Amniotic stem cell (primary cell): Measurements from ENCODE around the gene DDN.

Experiments
- DNase-seq: peaks from one replicate; lab custom pipeline; 2025; lab: John Stamatoyannopoulos, UW

DDN gene

DNA sequence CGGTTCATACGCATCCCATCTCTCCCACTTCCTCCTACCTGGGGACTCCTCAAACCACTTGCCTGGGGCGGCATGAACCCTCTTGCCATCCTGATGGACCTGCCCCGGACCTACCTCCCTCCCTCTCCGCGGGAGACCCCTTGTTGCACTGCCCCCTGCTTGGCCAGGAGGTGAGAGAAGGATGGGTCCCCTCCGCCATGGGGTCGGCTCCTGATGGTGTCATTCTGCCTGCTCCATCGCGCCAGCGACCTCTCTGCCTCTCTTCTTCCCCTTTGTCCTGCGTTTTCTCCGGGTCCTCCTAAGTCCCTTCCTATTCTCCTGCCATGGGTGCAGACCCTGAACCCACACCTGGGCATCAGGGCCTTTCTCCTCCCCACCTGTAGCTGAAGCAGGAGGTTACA, 17.4 kb downstream of the DDN start:
- no peak for DNase-seq

DNA sequence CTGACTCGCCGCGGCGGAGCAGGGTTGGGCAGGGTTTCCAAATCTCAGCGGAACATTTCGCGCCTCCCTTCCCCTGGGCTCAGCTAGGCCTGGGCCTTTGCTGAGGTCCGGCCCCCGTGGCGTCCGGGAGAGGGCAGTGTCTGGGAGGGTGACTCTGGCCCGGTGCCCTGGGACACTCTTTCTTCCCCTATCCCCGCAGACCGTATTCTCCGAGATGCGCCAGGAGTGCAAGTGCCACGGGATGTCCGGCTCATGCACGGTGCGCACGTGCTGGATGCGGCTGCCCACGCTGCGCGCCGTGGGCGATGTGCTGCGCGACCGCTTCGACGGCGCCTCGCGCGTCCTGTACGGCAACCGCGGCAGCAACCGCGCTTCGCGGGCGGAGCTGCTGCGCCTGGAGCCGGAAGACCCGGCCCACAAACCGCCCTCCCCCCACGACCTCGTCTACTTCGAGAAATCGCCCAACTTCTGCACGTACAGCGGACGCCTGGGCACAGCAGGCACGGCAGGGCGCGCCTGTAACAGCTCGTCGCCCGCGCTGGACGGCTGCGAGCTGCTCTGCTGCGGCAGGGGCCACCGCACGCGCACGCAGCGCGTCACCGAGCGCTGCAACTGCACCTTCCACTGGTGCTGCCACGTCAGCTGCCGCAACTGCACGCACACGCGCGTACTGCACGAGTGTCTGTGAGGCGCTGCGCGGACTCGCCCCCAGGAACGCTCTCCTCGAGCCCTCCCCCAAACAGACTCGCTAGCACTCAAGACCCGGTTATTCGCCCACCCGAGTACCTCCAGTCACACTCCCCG, 18.0 kb downstream of the DDN start:
- no peak for DNase-seq

DNA sequence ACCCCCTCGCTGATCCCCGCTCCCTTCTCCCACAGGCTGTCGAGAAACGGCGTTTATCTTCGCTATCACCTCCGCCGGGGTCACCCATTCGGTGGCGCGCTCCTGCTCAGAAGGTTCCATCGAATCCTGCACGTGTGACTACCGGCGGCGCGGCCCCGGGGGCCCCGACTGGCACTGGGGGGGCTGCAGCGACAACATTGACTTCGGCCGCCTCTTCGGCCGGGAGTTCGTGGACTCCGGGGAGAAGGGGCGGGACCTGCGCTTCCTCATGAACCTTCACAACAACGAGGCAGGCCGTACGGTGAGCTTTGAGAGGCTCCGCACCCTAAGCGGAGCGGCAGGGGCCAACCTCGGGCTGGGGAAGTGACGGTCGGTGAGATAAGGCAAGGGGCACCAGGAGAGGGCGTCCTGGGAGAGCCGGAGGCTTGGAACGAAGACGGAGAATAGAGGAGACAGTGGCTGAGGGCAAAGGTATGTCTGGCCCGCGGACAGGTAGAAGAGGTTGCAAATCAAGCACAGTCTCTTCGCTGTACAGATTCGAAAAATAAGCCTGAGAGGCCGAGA, 18.7 kb downstream of the DDN start:
- DNase-seq = no peak

DNA sequence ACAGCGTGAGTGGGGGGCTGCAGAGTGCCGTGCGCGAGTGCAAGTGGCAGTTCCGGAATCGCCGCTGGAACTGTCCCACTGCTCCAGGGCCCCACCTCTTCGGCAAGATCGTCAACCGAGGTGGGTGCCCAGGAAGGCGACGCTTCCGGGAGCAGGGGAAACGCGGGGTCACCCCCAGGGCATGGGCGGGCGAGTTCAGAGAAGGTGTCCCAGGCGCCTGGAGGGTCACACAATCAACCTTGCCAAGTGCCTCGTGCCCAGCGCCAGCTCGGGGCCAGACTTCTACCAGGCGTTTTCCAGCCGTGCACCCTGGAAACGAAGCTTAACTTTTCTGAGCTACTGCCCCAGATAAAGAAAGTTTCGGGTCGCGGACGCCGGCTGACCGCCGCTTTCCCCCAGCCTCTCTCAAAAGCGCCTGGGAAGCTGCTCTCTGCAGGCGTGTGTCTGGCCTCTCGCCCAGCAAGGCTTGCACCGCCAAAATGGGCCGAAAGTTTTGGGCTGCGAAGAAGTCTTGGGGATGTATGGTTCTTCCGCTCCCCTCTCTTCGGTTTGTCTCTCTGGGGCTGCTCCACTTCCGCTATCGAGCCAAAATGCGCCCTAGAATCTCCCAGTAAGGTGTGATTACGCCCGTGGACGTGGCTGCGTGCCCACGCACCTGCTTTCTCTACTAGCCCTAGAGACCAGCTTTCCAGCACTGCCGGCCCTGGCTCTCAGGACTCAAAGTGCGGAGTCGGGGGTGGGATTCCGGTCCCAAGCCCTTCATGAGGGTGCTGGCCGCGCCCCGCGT, 19.4 kb downstream of the DDN start:
- DNase-seq = no peak

DNA sequence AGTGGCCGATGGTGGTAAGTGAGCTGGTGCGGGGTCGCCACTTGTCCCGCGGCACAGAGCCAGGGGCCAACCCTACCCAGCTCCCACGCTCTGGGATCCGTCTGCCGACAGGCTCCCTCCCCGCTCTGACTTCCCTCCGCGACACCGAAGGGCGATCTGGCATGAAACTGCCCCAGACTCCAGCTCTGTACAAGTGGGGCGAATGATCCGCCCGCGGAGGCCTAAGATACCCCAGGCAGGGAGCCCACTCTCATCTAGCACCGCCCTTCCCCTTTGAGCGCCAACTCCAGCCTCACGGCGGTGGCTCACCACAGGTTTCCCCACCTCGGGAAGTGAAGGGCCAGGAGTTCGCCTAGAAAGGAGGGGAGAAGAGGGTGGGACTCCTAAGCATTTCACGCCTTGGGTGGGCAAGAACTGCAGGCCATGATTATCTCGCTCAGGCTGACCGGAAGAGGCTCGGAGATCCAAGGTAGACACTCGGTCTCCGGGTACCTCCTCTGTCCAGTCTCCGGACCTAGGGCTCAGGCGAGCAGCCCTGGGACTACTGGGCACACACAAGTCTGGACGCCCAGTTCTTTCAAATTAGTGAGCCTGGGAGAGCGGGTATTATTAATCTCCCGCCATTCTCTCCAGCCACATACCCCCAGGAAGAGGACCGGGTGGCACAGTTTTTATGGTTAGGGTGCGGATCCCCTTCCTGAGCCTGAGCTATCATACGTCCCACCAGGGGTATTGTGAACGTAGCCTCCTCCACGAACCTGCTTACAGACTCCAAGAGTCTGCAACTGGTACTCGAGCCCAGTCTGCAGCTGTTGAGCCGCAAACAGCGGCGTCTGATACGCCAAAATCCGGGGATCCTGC, 20.2 kb downstream of the DDN start:
- DNase-seq = no peak

DNA sequence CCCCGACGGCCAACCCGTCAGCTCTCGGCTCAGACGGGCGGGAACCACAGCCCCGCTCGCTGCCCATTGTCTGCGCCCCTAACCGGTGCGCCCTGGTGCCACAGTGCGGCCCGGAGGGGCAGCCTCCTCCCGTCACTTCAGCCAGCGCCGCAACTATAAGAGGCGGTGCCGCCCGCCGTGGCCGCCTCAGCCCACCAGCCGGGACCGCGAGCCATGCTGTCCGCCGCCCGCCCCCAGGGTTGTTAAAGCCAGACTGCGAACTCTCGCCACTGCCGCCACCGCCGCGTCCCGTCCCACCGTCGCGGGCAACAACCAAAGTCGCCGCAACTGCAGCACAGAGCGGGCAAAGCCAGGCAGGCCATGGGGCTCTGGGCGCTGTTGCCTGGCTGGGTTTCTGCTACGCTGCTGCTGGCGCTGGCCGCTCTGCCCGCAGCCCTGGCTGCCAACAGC, 20.9 kb downstream of the DDN start, which contains the start of gene WNT1:
WNT1 (plus strand) TSS at position 32 of the 450 bp plus-strand sequence; CDS start at position 361, 329 bp downstream.
- no peak for DNase-seq

DNA sequence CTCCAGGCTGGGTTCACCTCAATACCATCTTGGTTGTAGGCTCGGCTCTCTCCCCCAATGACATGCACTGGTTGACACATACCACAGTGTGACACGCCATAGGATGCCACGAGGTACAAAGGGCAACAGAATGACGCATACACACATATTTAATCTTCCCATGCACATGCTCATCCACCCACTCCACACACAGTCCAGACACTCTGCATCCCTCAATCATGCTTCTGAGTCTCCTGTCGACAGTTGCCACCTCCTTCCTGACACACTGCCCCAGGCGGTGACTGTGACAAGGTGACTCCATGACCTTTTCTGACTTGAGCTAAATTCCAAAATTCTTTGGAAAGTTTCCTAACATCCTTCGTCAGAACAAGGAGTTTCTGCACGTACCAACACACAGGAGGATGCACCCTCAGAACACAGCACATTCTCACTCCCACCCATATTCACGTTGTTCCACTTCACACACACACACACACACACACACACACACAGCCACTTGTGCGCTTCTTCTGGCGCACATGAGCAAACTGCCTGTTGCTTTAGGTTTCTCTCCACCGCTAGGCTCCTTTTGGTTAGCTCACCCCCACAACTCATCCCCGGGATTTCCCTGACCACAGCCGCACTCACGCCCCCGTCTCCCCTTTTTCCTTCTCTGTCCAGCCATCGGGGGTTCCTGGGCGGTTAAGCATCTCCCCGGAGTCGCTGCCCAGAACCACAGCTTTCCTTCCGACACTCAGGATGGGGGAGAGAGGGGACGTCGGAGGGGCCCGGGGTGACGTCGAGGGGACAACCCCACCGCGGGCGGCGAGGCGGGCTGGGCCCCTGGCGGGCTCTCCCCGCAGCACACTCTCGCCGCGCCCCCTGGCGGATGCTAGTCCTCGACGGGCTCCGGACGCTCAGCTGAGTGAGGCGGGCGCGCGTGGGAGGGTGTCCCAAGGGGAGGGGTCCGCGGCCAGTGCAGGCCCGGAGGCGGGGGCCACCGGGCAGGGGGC, 21.6 kb downstream of the DDN start:
- DNase-seq = no peak

DNA sequence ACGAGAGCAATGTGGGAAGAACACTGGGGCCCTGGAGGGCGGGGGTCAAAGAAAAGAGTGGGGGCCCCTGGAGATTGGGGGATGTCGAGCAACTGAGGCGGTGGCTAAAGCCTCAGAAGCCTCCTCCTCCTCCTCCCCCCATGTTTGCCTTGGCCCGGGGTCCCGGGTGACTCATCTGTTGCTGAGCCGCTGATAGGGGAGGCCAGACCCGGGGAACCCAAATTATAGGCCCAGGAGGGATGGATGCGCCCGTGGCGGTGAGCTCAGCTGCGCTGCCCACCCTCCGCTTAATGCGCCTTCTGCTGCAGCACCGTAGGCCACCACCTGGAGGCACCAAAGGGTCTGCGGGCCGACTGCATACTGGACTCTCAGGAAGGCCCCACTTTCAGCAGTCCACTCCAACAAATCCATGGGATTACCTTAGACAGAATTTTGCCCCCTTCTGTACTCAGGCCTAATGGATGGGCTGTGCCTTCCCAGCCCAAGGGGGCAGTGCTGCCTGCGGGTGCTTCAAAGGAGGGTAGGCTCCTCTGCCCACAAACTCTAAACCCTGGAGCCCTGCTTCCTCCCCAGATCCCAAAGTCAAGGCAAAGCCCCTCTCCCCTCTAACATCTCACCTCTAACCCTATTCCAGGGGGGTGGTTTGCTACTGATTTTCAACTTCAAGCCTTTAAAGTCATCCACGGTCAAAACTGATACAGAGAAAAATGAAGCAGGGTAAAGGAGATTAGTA, 25.1 kb downstream of the DDN start:
- no peak for DNase-seq

DNA sequence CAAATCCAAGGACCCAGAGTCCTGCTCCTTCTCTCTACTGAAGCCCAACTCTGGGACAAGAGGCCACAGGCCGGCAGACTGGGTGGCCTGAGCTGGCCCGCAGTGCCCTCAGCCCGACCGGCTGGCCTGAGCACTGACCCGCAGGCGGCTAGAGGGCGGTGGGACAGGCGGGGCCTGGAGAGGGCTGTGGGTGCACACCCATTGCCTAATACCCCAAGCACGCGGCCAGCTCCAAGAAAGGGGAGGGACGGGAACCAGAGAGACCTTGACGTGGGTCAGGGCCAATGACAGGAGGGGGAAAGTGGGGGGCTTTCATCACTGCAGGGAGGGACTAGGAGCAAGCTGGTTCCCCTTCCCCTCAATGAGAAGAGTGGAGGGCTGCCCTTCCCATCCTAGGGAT, 25.6 kb downstream of the DDN start:
- DNase-seq = no peak

DNA sequence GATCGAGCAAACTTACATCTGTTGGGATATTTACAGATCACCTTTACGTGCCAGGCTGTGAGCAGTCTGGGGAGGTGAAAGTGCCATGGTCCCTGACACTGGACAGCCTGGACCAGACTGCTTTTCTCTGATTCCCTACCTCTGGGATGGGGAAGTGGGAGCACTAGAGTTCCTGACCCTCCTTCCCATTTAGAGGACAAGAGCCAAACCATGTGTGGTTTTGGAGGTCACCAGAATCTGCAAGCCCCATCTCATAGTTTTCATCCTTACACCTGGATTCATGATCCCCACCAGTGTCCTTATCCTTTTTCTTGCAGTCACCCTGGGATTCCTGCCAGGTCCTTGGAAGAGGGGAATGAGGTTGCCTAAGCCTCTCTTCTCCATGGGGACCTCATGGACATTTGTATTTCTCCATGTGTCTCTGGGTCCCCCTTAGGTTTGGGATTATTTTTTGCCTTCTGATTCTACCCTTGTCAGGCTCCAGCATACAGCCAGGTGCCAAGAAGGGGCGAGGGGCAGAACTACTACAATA, 26.2 kb downstream of the DDN start:
- no peak for DNase-seq

DNA sequence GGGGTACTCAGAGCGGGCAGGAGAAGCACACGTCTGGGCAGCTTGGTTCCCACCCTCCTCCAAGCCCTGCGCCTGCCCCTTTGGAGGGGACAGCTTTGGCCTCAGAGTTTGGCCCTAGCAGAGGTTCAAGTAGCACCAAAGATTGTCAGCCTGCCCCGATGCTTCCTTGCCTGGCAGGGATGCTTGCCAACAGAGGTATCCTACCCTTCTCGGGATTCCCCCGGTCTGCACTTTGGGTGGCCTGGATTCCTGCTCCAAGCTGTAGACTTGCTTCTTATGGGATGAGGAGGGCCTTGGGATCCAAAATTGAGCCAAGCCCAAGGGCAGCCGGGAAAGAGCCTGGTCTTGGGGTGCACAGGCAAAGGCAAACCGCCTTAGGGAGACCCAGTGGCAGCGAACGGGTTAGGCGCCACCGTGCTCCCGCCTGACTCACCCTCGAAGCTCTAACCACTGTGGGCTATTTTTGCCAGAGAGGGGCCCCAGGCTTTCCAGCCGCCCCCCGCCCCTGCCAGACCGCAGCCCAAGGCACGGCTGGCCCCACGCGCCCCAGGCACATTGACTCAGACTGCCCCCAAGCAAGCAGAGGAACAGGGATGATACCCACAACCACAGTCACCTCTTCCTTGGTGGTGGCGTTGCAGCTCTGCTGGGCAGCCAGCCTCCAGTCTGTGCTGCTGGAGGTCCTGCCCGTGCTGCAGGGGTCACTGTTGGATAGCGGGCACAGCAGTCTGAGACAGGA, 26.8 kb downstream of the DDN start:
- no peak for DNase-seq

DNA sequence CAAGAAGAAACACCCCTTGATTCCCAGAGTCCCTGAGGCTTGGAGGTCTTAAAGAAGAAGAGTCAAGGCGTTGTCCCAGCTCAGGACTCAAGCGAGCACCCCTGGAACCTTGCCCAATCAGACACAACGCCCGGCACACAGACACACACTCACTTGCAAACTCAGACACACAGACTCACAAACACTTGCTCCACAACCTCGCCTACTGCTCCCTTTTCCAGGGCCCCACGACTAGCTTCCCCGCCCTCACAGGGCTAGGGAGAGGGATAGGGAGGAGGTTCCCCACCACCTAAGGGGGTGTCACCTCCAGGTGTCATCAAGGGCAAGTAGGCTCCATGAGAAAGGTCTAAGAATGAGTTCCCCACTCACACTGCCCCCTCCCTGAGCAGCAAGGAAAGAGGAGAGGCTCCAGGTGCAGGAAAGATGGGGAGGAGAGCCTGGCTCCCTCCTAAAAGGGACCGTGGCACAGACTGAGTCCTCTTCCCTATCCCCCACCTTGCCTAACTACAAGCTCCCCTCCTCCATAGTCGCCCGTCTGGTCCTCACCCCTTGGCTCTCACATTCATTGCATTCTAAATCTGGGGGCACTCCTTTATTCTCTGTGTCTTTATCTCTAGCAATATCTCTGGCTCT, 28.4 kb downstream of the DDN start:
- DNase-seq = no peak

DNA sequence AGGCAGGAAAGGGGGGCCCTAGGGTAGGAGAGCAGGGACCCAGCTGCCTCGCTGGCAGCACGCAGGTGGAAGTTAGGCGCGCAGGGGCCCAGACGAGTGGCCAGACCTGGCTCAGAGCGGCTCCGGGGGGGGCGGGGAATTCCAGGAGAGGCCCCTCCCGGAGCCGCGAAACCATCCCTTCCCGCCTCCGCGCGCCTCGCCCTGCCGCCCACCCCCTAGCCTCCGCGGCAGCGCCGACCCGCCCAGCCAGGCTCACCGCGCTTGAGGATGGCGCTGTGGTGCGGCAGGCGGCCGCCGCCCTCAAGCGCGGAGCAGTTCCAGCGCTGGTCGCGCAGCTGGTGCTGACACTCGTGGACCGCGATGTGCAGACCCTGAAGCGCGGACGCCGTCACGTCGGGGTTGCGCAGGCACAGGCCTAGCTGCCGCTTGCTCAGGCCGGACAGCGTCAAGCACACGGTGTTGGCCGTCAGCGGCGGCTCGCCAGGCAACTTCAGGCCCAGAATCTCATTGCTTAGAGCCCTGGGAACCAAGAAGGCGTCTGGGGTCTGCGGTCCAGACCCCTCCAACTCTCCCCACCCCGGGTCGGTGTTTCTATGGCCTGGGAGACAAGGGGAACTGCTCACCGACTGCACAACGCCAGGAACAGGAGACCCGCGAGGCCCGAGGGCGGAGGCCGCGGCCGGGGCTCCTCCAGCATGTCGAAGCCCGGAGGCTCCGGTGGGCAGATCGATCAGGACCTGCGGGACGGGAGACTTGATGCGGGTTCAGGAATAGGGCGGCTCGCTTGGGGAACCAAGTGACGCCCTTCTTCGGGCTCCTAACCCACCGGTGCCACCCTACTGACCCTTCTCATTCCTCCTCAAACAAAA, 29.1 kb downstream of the DDN start:
- DNase-seq = no peak

DNA sequence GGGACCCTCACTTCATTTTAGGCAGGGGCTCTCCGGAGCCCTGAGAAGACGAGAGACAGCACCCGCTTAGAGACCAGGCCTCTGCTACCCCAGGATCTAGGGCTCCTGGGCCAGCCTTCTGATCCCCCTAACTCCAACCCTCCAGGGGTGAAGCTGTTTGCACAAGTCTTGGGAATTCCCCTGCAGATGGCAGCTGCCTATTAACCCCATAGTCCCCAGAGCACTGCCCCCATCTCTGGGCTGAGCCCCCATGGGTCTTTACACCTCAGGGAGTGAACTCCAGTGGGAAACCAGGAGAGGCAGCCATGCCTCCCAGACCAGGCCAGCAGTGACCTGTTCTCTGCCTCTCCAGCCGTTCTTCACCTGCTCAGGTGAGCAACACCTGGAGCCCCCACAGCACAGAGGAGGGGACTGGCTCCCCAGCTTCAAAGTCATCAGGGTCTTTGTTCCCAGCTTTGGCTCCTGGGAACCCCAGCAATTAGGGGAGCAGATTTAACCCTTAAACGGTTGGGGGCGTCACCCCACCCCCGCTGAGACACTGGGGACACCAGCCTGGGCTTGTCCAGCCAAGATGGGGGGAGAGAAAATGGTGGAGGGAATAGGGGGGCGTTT, 29.9 kb downstream of the DDN start:
- DNase-seq = no peak

DNA sequence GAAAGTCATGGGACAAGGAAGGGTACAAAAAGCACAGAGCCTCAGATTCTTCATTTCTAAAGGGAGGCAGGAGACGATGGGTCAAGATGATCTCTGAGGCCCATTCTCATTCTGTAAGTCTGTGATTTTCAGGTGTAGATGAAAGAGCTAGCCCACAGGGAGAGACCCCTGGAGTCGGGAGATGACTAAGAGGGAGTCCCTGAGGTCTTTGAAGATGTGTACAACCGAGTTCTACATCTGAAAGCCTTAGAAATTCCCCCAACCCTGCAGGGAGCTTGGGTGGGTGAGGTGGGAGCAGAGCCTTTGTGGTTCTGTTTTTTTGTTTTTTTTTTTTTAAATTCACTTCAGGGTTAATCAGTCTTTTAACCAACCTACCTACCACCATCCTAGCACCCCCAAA, 30.7 kb downstream of the DDN start:
- no peak for DNase-seq

DNA sequence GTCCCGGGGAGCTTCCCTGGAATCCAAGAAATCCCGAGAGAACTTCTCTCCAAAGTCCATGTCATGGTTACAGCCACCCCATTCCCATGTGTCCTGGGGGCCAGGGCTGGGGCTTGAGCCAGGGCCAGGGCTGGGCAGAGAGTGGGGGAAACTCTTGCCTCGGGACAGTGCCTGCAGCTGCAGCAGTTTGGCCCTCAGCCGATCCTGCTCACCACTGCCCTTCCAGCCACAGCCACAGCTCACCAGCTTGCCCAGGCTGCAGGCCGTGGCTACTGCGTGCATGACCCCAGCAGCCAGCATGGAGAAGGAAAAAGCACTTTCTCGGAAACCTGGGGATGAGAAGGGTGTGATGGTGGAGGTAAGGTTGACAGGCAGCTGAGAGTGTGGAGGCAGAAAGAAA, 31.2 kb downstream of the DDN start:
- no peak for DNase-seq
